GM21528 (cell line): ENCODE measurements around the gene ARHGAP44.

Experiments used
- ATAC-seq: cut with Tn5 transposase; IDR thresholded peaks from one replicate; pipeline ENCODE4 v1.9.1; 2021; ENCODE audit warnings: mild to moderate bottlenecking, moderate library complexity; ENCODE audit not compliant: unreplicated experiment, low FRiP score

Gene ARHGAP44

DNA sequence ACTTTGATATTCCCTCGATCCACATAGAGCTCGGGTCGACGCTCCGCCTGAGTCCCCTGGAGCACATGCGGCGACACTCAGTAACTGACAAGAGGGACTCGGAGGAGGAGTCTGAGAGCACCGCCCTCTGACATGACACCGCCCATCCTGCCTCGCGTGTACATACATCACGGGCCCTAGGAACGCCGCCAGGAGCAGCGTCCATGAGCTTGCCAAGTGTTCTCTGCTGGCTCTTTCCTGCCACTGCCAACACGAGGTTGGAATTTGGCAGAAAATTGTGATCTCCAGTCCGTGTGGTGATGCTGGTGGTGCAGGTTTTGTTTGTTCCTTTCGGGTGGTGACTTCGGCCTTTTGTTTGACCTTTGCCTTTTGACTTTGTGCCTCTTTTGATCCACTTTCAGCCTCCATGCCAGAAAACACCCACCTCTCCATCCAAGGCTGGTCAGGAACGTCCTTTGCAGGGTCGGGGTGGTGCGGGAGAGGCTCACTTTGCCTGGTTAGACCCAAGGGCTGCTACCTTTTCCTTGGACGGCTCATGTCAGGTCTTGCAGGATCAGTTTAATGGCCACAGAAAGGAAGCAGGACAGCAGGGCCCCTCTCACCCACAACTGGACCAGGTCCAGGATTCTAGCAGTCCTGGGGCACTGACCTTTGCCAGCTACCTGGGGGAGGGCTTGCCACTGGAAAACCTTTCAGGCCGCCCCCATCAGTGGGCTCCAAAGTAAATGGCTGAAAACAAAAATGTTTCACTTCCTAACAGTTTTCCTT lies 200.9 kb downstream of the ARHGAP44 start:
- no peak for ATAC-seq

DNA sequence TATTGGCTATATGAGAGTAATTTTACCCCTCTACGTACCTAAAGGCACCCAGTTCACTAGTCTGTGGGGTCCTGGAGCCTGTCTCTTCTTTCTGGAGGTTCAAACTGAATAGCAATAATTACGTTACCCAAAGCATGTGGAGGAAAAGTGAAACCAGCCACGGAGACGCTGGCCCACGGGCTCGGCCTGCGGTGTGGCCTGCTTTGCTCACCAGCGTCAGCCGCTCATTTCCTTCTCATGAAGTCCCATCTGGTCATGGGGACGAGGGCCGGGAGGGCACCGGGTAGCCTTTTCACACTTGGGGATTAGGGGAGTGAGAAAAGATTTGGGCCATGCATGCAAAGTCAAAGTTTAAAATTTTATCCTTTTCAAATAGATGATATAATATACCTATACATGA lies 201.6 kb downstream of the ARHGAP44 start:
- ATAC-seq, result no peak

DNA sequence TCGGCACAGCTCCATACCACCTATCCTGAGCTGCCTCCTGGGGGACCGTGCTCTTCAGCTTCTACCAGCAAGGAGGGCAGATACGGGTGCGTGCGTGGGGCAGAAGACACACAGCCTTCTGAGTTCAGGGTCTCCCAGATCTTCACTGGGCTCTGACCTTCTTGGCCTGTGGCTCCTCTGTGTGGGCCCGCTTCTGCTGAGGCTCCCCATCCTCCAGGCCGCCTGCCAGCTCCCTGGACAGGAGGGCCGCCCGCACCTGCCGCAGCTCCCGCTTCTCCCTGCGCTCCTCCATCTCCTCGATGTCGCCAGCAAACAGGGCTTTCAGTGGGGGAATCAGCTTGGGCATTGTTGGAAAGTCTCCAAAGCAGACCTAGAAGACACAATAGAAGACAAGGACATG lies 203.4 kb downstream of the ARHGAP44 start:
- no peak for ATAC-seq

DNA sequence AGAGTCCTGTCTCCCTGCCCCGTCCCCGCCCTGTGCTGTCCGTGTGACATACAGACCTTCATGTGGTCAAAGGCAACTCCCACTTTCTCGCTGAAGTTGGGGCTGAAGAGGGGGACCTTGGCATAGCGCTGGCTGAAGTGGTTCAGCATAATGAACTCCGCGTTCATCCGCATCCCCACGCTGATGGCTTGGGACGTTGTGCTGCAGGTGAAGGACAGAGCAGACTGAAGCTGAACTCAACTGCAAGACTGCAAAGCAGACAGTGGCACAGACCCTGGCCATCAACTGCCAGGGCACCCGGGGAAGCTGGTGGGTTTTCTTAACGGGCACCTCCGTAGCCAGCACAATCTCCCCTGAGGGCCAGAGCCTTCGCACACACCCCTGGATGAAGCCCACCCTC lies 204.3 kb downstream of the ARHGAP44 start:
- ATAC-seq, result no peak

DNA sequence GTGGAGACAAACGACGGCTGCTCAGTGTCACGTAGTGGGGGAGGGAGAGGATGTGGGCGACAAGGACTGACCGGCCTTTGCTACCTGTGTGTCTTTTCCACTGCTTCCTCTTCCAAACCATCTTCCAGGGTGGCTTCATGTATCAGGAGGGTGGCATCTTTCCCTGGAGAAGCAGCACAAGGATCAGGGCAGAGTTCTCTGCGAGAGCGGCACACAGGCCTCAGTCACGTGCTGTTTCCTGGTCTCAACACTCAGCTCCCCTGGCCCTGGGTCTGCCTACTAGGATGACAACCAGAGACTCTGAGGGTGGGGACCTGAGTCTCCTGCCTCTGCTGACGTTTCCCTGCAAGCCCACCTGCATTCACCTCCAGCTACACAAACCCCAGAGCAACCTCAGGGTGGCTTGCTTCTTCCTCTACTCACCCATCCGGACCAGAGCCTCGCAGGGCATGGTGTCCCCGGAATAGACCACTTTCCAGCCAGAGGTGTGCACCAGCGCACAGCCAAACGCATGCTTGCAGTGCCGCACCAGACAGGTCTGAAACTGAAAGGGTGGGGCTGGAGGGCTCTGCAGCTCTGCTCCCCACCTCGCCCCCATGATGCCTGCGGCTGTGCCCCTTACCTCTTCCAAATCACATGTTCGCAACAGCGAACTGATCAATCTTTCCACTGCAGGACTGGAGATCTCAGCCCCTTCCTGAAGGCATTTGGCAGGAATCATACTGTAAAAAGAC lies 205.2 kb downstream of the ARHGAP44 start:
- no peak for ATAC-seq

DNA sequence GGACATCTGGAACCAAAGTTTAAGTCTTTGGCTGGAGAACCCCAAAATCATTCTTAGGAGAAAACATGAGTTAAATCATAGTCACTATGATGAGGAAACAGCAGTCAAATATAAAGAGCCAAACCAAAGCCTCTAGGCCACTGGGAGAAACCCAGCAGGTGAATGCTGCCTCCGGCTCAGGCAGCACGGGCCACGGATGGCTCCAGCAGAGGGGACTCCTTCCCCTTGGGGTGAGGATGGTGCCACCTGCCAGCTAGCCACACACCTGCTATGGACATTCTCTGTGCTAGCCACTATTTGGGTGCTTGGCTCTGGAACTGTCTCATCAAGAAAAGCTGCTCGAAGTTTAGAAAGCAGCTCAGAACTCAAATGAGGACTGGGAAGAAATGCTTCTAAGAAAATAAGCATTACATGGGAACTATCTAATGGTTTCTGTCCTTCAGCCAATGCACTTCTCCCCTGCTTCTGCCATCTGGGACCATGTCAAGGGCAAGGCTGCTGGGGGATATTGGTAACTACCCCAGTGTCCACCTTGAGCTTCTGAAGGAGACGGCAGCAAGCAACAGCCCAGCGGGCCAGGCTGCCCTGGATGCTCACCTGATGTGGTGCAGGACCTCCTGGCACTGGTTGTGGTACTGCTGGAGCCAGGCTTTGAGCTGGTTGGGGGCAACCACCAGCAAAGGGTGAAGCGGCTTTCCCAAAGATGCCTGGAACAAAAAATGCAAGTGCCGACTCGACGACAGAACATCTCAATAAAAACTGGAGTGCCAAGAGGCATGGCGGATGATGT lies 206.0 kb downstream of the ARHGAP44 start:
- no peak for ATAC-seq

DNA sequence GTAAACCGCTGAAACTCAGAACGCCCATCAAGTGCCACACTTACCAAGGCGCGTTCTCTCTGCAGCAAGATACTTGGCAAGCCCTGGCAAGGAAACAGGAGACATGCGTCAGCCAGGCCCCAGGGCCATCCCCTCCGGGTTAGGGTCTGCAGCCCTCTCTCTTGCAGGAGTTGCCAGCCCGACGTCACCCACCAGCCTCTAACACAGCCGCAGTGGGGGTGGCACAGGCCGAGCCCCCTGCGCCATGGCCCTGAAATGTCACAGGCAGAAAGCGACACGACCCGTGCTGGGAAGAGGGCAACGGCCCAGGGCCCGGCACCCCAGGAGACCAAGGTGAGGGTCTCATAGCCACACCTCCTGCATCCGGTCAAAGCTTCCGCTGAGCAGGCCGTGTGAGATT lies 206.6 kb downstream of the ARHGAP44 start:
- no peak for ATAC-seq

DNA sequence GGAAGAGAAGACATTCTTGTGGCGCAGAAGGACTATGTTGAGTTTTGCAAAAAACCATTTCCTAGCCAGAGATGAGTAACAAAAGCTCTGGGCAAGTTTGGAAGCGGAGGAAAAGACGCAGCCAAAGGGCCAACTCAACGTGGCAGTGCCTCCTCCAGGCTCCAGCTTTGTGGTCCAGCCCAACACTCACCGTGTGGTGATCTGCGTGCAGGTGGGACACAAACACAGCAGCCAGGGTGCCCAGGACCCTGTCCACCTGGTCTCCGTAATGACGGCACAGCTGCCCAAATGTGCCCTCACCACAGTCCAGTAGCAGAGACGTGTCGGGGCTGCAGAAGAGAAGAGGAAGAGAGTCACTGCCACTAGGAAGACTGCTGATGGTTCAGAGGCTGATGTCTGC lies 207.1 kb downstream of the ARHGAP44 start:
- no peak for ATAC-seq

DNA sequence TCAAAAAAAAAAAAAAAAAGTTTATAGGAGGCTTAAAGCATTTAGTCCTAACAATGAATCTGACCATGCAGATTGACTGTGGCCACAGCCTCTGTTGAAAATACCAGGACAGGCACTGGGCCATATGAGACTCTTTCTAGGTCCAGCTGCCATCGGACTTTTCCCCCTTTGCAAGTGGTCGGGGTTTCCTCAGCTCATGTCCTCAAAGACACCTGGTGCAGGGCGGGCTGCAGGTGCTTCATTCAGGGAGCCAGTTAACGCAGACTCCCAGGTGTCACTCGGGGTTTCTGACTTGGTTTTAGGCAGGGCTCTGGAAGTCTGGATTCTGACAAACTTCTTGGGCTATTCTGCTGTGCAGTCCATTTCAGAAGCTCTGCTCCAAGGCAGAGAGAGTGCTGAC lies 207.6 kb downstream of the ARHGAP44 start:
- ATAC-seq, result no peak

DNA sequence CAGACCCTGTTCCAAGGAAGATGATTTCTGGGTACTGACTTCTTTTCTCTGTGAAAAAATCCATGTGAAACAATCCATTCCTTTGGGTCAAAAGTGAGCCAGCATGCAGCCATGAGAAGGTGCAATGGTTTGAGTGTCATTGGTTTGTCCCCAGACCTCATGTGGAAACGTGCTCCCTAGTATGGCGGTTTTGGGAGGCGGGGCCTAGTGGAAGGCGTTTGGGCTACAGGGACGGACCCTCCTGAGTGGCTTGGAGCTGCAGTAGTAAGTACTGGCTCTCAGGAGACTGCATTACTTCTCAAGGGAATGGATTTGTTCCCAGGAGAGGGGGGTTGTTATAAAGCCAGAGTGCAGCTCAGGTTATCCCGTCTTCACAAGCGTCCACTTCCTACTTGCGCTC lies 209.2 kb downstream of the ARHGAP44 start:
- no peak for ATAC-seq

DNA sequence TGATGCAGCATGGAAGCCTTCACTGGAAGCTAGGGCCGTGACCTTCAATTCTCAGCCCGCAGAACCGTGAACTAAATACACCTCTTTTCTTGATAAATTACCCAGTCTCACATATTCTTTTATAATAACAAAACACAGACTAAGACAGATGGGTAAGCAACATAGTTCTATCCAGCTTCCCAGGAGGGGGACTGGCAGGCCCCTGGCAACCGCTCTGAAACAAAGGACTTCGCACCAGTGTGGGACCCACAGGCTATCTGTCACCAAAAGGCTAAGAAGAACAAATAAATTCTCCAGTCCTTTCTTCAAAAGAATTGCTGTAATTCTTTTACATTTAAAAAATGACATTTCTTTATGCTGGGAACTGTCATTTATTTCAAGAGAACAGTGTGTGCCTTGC lies 209.6 kb downstream of the ARHGAP44 start:
- ATAC-seq, result no peak

DNA sequence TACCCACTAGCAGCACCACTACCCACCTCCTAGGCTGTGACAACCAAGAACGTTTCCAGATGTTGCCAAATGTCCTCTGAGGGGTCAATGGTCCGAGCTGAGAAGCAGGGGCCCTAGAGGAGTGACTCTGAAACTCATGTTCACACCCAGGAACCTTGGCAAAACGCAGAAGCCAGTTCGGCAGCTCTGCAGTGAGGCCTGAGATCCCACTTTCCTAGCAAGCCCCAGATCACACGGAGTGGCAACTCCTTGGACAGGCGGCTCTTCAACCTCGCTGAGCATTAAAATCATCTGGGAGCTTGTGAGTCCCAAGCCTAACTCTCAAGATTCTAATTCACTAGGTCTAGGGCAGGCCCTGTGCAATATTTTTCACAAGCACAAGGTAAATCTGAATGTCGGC lies 211.3 kb downstream of the ARHGAP44 start:
- ATAC-seq, result no peak

DNA sequence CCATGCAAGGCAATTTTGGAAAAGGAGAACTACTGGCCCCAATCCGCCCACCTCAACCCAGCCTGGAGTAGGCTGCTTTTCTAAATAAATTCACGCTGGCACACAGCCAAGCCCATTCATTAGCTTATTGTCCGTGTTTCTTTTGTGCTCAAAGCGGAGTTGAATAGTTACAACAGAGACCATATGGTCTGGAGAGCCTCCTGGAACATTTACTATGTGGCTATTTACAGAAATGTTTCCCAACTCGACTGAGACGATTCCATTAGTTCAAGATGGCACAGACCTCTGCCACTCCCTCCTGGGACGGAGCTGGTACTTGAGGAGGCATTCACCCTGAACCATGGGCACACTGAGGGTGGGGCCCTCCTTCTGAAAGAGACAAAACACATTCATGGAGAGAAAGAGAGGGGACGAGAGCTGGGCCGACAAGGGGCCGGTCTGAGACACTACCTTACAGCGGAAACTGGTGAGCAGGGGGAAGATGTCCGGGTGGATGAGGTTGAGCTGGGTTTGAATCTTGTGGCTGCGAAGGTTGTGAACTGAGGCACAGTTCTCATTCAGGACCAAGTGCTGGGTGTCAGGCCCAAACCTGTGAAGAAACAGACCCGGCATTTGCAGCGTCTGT lies 212.8 kb downstream of the ARHGAP44 start:
- no peak for ATAC-seq

DNA sequence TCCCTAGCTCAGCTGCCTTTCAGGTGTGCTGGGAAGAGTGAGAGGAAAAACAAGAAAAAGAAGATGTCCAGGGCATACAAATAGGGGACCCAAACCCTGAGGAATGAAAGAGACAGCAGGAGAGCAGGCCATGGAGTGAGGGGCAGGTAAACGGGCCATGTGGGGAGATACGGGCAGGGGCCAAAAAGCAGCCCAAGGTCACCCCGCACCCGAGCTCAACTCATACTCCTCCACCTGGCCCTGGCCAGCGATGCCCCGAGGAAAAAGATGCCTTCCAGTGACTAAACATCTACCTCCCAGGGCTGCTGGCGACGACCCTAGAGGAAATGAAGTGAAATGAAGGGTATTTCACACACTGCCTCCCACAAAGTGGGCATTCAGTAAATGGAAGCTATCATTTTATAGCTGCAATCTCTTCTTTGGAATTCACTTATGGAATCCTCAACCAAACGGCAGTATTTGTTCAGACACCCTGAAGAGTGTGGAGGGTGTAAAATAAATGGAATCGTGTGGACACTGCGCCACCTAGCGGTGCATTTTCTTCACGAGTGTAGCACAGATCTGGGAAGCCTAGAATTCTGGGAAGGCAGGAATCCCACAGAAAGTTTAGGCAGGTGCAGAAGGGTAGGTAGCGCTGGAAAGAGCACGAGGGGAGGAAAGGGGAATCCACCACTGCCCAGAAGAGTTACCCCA lies 213.6 kb downstream of the ARHGAP44 start:
- ATAC-seq, result no peak

DNA sequence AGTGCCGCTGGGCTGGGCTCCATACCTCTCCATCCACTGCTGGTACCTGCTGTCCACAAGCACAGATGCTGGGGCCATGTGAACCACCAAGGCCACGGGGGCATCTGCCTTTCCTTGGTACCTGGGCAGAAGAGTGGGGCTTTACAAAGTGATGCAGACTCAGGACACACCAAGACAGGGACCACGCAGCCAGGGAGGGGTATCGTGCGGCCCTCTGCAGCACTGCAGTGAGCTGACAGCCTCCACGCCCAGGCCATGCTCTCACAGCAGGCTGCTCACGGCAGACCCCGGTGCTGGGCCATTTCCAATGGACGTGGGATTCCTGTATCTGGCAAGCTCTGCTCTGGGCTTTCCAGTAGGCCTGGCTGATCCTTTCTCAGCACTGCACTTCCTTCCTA lies 214.2 kb downstream of the ARHGAP44 start:
- ATAC-seq, result no peak

DNA sequence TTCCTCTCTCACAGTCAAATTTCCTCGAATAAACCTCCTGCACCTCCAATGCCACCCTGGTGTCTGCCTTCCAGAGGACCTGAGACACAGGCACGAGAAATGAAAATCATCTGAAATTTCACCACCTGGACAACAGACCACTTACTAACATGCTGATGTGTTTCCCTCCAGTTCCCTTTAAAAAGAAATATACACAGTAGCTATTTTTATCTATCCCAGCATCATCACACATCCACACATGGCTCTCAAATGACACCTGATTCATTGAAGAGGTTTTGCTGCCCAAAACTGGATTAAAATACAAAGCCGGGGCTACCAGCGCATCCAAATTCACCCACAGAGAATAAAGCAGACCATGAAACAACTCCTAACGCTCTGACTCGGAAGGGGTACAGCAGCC lies 214.6 kb downstream of the ARHGAP44 start:
- no peak for ATAC-seq

DNA sequence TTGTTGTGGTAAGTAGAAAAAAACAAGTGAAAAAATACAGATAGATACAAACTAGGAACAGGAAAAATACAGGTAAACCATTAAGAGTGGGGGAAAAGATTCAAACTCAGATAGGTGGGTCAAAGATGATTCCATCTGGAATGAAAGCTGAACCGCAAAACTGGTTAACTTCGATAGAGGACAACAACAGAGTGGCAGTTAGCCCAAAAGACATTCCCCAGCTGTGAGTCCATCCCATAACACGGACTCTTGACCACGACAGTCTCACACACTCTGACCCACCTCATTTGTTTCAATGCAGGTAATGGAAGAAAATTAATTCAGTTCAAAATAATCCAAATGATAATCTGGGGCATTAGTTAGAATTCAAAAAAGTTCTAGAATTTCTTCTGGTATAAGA lies 215.0 kb downstream of the ARHGAP44 start:
- ATAC-seq, result no peak

DNA sequence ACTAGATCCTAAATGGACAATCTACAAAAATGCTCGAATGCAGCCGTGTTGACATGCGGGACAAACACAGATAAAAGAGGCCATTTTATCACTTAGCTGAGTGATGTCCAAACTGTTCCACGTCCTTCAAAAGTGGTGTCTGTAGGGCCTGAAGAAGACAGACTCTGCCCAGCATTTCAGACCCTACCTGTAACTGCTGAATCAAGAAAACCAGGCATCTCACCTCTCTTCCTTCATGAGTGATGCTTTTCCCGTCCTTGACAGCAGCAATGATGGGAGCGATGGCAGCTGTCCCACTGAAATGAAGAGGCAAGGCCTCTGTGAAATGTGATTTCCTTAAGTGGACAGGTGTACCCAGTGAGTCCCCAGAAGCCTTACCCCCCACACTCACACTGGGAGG lies 216.2 kb downstream of the ARHGAP44 start:
- ATAC-seq, result no peak

DNA sequence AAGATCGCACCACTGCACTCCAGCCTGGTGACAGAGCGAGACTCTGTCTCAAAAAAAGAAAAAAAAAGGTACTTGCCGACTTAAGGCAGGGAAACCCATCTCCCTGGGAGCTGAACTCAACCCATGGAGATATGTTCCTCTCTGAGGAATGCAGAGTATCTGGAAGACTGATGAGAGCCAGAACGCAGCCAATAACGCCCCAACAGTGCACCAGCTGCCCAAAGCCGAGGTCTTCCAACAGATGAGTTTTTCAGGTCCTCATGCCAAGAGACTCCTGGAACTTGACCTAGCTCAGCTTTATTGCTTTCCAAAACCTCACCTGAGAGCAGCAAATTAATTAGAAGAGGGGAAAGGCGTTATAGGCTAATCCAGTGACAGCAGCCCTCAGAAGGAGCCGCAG lies 219.2 kb downstream of the ARHGAP44 start:
- ATAC-seq, result no peak

DNA sequence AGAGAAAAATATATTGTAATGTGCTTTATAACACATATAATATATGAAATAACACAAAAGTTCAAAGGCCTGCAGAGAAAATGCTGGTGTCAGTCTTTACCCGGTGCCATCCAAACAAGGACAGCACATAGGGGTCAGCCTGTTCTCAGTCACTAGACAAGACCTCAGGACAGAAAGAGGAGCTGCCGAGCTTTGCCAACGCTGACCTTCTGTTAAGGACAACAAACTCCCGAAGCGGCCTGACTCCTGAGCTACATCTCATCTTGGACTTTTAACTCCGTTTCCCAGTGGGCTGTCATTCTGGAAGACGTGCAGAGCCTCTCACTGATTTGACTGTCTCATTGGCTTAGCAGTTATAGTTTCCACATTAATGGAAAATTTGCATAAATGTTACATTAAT lies 221.7 kb downstream of the ARHGAP44 start:
- ATAC-seq, result no peak
